ENCODE results near the gene ADSS1.

- no peak for TF ChIP-seq MAX (IDR thresholded peaks at IDR 0.05)
- TF ChIP-seq NFIC (IDR thresholded peaks at IDR 0.05), result no peak
- no peak for TF ChIP-seq TAF1 (IDR thresholded peaks at IDR 0.05; ENCODE audit: low read depth)
- no peak for TF ChIP-seq EP300 (IDR thresholded peaks at IDR 0.05; ENCODE audit: borderline replicate concordance)
Measured at GRCh38 chr14:104788873-104789663, 65.0 kb downstream of the ADSS1 start.
